NCI-H524 (cell line): ENCODE measurements around the gene TTYH3.

ENCODE experiments used
- DNase-seq, 2 experiments: peaks; one replicate each; lab custom pipeline; 2025; lab: John Stamatoyannopoulos, UW

The TTYH3 gene

DNA sequence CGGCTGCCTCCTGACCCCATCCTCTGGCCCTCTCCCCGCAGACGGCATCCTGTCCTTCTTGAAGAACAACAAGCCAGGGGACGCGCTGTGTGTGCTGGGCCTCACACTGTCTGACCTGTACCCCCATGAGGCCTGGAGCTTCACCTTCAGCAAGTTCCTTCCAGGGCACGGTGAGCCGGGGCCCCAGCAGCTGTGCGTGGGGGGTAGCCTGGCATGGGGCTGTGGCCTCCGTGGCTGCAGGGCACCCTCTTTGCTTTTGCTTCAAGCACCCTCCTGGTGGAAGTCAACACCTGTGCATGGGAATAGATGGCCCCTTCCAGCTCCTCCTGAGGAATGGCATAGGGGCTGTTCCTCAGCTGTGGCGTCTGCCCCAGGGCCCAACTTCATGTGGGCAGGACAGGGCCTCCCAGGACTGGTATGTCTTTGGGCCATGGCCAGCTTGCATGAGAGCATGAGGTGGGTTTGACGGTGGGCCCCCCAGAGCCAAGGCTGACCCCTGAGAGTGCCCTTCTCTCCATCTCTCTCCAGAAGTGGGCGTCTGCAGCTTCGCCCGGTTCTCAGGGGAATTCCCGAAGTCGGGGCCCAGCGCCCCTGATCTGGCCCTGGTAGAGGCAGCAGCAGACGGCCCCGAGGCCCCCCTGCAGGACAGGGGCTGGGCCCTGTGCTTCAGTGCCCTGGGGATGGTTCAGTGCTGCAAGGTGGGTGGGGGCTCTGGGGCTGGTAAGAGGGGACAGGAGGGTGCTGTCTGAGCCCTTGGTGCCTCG, 76.9 kb downstream of the TTYH3 start:
- no peak for DNase-seq

DNA sequence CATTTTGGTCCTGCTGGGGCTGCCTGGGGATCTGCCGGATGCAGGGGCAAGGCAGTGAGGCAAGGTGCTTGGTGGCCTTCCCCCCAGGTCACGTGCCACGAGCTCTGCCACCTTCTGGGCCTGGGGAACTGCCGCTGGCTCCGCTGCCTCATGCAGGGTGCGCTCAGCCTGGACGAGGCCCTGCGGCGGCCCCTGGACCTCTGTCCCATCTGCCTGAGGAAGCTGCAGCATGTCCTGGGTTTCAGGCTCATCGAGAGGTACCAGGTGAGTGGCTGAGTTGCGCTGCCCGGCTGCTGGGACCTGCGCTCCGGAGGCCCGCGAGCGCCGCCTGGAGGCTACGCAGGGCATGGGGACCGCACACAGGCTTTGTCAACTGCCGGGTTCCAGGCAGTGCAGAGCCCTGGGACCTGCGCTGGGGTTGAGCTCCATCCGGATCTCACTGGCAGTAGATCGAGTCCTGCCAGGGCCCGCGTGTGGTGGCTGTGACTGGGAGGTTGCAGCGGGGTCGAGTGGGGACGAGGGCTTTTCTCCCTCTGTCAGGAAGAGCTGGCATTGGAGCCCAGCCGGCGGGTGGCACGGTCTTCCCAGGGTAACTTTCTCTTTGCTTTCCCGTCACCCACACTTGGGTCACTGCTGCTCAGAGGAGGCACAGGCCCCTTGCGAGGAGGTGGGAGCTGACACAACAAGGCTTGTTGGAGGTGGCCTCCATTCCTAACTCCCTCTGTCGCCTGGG, 77.9 kb downstream of the TTYH3 start:
- DNase-seq: peak in 1 of 2 experiments; percentile 63

DNA sequence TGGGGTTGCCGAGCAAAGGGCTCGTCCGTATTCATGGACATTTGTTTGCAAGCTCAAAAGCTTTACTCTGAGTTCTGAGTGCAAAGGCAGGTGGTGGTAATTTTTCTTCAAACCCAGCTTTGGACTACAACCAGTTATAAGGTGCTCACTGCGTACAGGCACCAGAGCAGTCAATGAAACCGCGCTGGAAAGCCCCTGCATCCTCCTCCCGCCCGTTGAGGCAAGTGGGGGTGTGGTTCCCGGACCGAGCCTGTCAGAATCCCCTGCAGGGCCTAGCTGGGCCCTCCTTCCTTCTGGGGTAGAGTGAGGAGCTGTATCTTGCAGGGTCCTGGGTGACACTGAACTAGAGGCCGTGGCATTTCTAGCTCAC, 78.5 kb downstream of the TTYH3 start:
- no peak for DNase-seq

DNA sequence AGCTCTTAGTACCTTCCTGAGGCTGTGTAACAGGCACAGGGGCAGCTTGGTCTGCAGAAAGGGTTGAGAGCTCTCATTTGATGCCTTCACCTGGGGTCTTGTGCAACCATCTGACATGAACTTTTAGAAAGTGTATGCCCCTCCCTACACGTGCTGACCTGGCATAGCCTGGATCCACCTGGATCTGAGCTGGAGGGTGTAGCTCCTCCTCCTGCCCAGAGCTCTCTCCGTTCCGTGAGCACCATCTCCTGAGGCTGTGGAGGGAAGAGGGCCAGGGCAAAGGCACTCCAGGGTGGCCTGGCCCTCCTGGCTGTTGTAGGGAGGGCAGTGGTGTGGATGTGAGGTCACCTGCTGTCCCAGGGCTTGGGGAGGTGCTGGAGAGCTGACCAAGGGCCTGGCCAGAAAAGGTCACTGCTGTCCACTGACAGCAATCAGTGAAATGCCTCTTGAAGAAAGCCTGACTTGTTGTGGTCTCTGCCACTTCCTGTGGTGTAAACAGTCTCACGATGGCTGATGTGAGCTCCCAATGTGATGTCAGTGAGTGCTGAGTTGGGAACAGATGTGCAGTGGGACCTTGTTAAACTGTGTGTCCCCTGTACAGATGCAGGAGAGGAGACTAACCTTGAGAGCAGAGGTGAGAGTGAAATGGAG, 79.2 kb downstream of the TTYH3 start:
- DNase-seq: no peak

DNA sequence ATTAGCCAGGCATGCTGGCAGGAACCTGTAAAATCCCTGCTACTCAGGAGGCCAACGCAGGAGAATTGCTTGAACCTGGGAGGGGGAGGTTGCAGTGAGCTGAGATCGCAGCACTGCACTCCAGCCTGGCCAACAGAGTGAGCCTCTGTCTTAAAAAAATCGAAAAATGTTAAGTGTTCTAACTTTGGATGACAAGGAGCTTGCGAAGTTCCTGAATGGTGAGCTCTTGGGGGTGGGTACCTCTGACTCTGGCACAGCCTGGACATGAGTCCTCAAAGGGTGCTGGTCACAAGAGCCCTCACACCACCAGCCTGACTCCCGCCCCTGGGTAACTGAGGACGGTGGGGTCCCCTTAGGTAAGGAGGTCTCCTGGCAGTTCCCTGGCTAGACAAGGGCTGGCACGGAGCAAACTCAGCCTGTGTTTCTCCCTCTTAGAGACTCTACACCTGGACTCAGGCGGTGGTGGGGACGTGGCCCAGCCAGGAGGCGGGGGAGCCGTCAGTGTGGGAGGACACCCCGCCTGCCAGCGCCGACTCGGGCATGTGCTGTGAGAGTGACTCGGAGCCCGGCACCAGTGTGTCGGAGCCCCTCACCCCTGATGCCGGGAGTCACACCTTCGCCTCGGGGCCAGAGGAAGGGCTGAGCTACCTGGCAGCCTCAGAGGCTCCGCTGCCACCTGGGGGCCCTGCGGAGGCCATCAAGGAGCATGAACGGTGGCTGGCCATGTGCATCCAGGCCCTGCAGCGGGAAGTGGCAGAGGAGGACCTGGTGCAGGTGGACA, 80.3 kb downstream of the TTYH3 start:
- DNase-seq: no peak

DNA sequence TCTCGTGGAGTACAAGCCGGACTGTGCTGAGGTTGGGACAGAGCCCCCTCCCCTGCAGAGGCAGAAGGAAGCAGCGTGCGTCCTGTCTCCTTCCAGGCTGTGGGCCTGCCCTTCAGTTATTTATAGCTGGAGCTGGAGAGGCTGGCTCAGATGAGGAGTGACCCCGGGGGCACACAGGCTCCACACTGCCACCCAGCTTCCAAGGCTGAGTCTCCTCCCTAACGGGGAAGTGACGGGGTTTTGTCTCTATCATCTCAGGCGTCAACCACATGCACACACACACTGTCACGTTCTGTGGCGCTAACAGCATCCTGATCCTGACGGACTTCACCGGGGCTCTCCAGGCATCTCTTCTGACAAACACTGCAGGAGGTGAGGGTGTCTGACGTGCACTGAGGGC, 81.6 kb downstream of the TTYH3 start:
- no peak for DNase-seq

DNA sequence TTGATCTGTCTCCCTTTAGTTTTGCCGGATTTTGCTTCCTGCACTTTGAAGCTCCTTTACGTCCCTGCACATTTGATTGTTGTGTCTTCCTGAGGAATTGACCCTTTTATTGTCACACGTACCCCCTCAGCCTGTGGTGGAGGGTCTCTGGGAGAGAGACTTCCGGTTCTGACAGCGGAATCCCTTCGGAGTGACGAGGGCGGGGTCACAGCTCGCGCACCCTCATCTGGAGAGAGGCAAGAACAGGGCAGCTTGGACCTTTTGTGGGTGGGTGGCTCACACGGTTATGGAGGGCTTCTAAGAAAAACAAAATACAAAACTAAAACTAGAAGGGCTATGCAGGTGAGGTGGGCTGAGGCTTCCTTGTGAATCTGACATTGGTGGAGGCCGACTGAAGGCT, 82.2 kb downstream of the TTYH3 start:
- DNase-seq: no peak
